ENCODE data around the gene TNFAIP8L1.

GRCh38 chr19:4671185-4671851, 32.0 kb downstream of the TNFAIP8L1 start:
- TF ChIP-seq CTCF (IDR thresholded peaks at IDR 0.05; ENCODE audit: insufficient read depth, low read depth, low read length): no peak
- no peak for TF ChIP-seq EZH2 (IDR thresholded peaks at IDR 0.05; ENCODE audit: insufficient read depth, low read length)

Measured in astrocyte (in vitro differentiated cells and primary cell).